ENCODE data around the gene CDRT15. TPM values are rescaled to one million over a fixed set of nuclear protein-coding genes. Genes with fewer than 3 reads are reported as not detected.
"Not testable (repeated sequence)": the region's sequence is repeated elsewhere in the genome, so short reads cannot be mapped to it uniquely, and the experiment has no call there.

CDRT15 gene
- total RNA-seq, 2 experiments from 2014 or later, result not detected

GRCh38 chr17:14198575-14198974 is 38.1 kb downstream of the CDRT15 start:
- ChIA-PET POLR2A (interaction anchor here (4.2 kb wide), 1 partner anchor 102 kb away, joined by 27 read pairs; the partner anchor contains the start of gene HS3ST3B1), CTCF (interaction anchor here (0.6 to 1.7 kb wide), 2 partner anchors 103 to 397 kb away, joined by 3 to 7 read pairs; no protein-coding TSS in a partner anchor)

GRCh38 chr17:14198013-14198412 is 38.6 kb downstream of the CDRT15 start:
- H3K36me3 Mint-ChIP-seq, result peaks cover 21% of the 10 kb centered on the region
- H3K9me3 Mint-ChIP-seq, result no peaks in the 10 kb centered on the region
- POLR2A ChIA-PET, result interaction anchor here (1.4 to 4.2 kb wide), 2 partner anchors 103 to 128 kb away, joined by 3 to 27 read pairs; partner anchors contain the start of gene HS3ST3B1
- H3K27ac Mint-ChIP-seq, result peak overlapping the region; percentile 85
- H3K27me3 Mint-ChIP-seq, result no peaks in the 10 kb centered on the region
- peaks cover 88% of the 10 kb centered on the region for H3K4me1 Mint-ChIP-seq (ENCODE audit: low read depth)
- peak overlapping the region; percentile 28 for H3K4me3 Mint-ChIP-seq
- CTCF ChIA-PET, result interaction anchor here (0.6 to 1.7 kb wide), 3 partner anchors 104 to 396 kb away, joined by 3 to 7 read pairs (median 7); no protein-coding TSS in a partner anchor
- intact Hi-C loops (cut with micrococcal nuclease), result loop anchor here (5.0 kb wide), 1 partner anchor 46 kb away; no protein-coding TSS in a partner anchor
- DNase-seq, result no peak

More at GRCh38 chr17:14198575-14198974, 38.1 kb downstream of the CDRT15 start:
- H3K4me1 Mint-ChIP-seq (ENCODE audit: low read depth), result peaks cover 89% of the 10 kb centered on the region
- DNase-seq, result no peak
- H3K4me3 Mint-ChIP-seq, result peak overlapping the region; percentile 28
- H3K9me3 Mint-ChIP-seq, result no peaks in the 10 kb centered on the region
- intact Hi-C loops (cut with micrococcal nuclease), result loop anchor here (5.0 kb wide), 1 partner anchor 46 kb away; no protein-coding TSS in a partner anchor
- H3K36me3 Mint-ChIP-seq, result peaks cover 21% of the 10 kb centered on the region
- H3K27me3 Mint-ChIP-seq, result no peaks in the 10 kb centered on the region
- peak overlapping the region; percentile 85 for H3K27ac Mint-ChIP-seq

GRCh38 chr17:14197586-14197985 is 39.1 kb downstream of the CDRT15 start:
- H3K9me3 Mint-ChIP-seq, result no peaks in the 10 kb centered on the region
- H3K36me3 Mint-ChIP-seq, result peaks cover 21% of the 10 kb centered on the region
- CTCF ChIA-PET, result interaction anchor here (0.7 to 1.7 kb wide), 4 partner anchors 71 to 149 kb away, joined by 3 to 7 read pairs (median 5); no protein-coding TSS in a partner anchor

GRCh38 chr17:14197057-14197456 is 39.6 kb downstream of the CDRT15 start:
- peak overlapping the region; percentile 85 for H3K27ac Mint-ChIP-seq

More at GRCh38 chr17:14197586-14197985, 39.1 kb downstream of the CDRT15 start:
- Mint-ChIP-seq H3K4me1 (ENCODE audit: low read depth) (peaks cover 85% of the 10 kb centered on the region), H3K4me3 (peak overlapping the region; percentile 34), H3K27me3 (no peaks in the 10 kb centered on the region), H3K27ac (peak overlapping the region; percentile 85)
- peak; percentile 86 for DNase-seq
- POLR2A ChIA-PET, result interaction anchor here (1.4 to 4.2 kb wide), 2 partner anchors 103 to 128 kb away, joined by 3 to 27 read pairs; partner anchors contain the start of gene HS3ST3B1
- intact Hi-C loops (cut with micrococcal nuclease), result loop anchor here (1.0 to 5.0 kb wide), 3 partner anchors 8 to 78 kb away; no protein-coding TSS in a partner anchor

GRCh38 chr17:14196377-14196997 is 40.2 kb downstream of the CDRT15 start:
- intact Hi-C loops (cut with micrococcal nuclease), result loop anchor here (5.0 kb wide), 1 partner anchor 44 kb away; no protein-coding TSS in a partner anchor
- Mint-ChIP-seq H3K27ac (peak overlapping the region; percentile 85), H3K27me3 (no peaks in the 10 kb centered on the region), H3K9me3 (no peaks in the 10 kb centered on the region), H3K36me3 (peaks cover 23% of the 10 kb centered on the region), H3K4me3 (peak overlapping the region; percentile 34), H3K4me1 (ENCODE audit: low read depth) (peaks cover 83% of the 10 kb centered on the region)
- POLR2A ChIA-PET, result interaction anchor here (1.4 to 4.2 kb wide), 2 partner anchors 104 to 127 kb away, joined by 3 to 27 read pairs; partner anchors contain the start of gene HS3ST3B1
- DNase-seq, result no peak
- CTCF ChIA-PET, result interaction anchor here (0.9 to 1.2 kb wide), 3 partner anchors 70 to 101 kb away, joined by 3 read pairs; no protein-coding TSS in a partner anchor

More at GRCh38 chr17:14197057-14197456, 39.6 kb downstream of the CDRT15 start:
- DNase-seq, result peak; percentile 36
- Mint-ChIP-seq H3K36me3 (peaks cover 25% of the 10 kb centered on the region), H3K4me3 (peak overlapping the region; percentile 34), H3K27me3 (no peaks in the 10 kb centered on the region), H3K9me3 (no peaks in the 10 kb centered on the region), H3K4me1 (ENCODE audit: low read depth) (peaks cover 84% of the 10 kb centered on the region)
- ChIA-PET POLR2A (interaction anchor here (1.4 to 4.2 kb wide), 2 partner anchors 104 to 127 kb away, joined by 3 to 27 read pairs; partner anchors contain the start of gene HS3ST3B1), CTCF (interaction anchor here (0.7 to 1.7 kb wide), 5 partner anchors 71 to 149 kb away, joined by 3 to 7 read pairs (median 3); no protein-coding TSS in a partner anchor)
- intact Hi-C loops (cut with micrococcal nuclease), result loop anchor here (1.0 to 5.0 kb wide), 3 partner anchors 8 to 78 kb away; no protein-coding TSS in a partner anchor

- CTCF ChIA-PET, result not testable (repeated sequence)
Measured at GRCh38 chr17:14192636-14193344, 43.9 kb downstream of the CDRT15 start.

GRCh38 chr17:14192039-14192438 is 44.6 kb downstream of the CDRT15 start:
- H3K27me3 Mint-ChIP-seq; H3K36me3 Mint-ChIP-seq; DNase-seq; H3K9me3 Mint-ChIP-seq; CTCF ChIA-PET; intact Hi-C loops (cut with micrococcal nuclease); POLR2A ChIA-PET: not testable (repeated sequence)
- Mint-ChIP-seq H3K4me1 (ENCODE audit: low read depth) (peaks cover 56% of the 10 kb centered on the region), H3K4me3 (peak overlapping the region; percentile 39), H3K27ac (peak overlapping the region; percentile 71)

More at GRCh38 chr17:14192636-14193344, 43.9 kb downstream of the CDRT15 start:
- peak; percentile 50 for DNase-seq
- H3K27ac Mint-ChIP-seq, result peak overlapping the region; percentile 83
- POLR2A ChIA-PET; H3K27me3 Mint-ChIP-seq; H3K9me3 Mint-ChIP-seq; H3K36me3 Mint-ChIP-seq; intact Hi-C loops (cut with micrococcal nuclease): not testable (repeated sequence)
- H3K4me1 Mint-ChIP-seq (ENCODE audit: low read depth), result peaks cover 64% of the 10 kb centered on the region
- H3K4me3 Mint-ChIP-seq, result peak overlapping the region; percentile 53

GRCh38 chr17:14191469-14191868 is 45.2 kb downstream of the CDRT15 start:
- H3K27ac Mint-ChIP-seq; DNase-seq; H3K27me3 Mint-ChIP-seq; H3K36me3 Mint-ChIP-seq; CTCF ChIA-PET; intact Hi-C loops (cut with micrococcal nuclease); H3K4me3 Mint-ChIP-seq; H3K9me3 Mint-ChIP-seq; POLR2A ChIA-PET: not testable (repeated sequence)
- H3K4me1 Mint-ChIP-seq (ENCODE audit: low read depth), result peaks cover 50% of the 10 kb centered on the region

GRCh38 chr17:14190774-14191173 is 45.9 kb downstream of the CDRT15 start:
- POLR2A ChIA-PET; H3K4me3 Mint-ChIP-seq; H3K36me3 Mint-ChIP-seq; DNase-seq; intact Hi-C loops (cut with micrococcal nuclease); H3K9me3 Mint-ChIP-seq; H3K27me3 Mint-ChIP-seq; CTCF ChIA-PET; H3K27ac Mint-ChIP-seq: not testable (repeated sequence)
- H3K4me1 Mint-ChIP-seq (ENCODE audit: low read depth), result peaks cover 44% of the 10 kb centered on the region

GRCh38 chr17:14186443-14186842 is 50.2 kb downstream of the CDRT15 start:
- H3K36me3 Mint-ChIP-seq; DNase-seq; H3K27me3 Mint-ChIP-seq; H3K4me3 Mint-ChIP-seq; H3K27ac Mint-ChIP-seq; H3K9me3 Mint-ChIP-seq; intact Hi-C loops (cut with micrococcal nuclease); CTCF ChIA-PET; POLR2A ChIA-PET: not testable (repeated sequence)
- H3K4me1 Mint-ChIP-seq (ENCODE audit: low read depth), result peaks cover 19% of the 10 kb centered on the region

Data from activated CD4-positive, alpha-beta memory T cell treated with anti-CD3 and anti-CD28 coated beads for 36 hours (primary cell).